A549 (cell line): ENCODE results near the gene PPP2R5C. TPM values are rescaled to one million over a fixed set of nuclear protein-coding genes. Genes with fewer than 3 reads are reported as not detected.

ENCODE experiments used
- ATAC-seq, 2 experiments: fragments of 200-7000 bp in 1 of 2; fragments of >200 bp in 1 of 2; cut with Nextera tagmentation in 1 of 2; cut with Tn5 transposase in 1 of 2; 3 replicates each; pipeline versions ENCODE4 v1.8.0 to v1.9.1; 2018 to 2020; ENCODE audit warnings: mild to moderate bottlenecking in 1 of 2, moderate library complexity in 1 of 2
- CTCF ChIA-PET: fragments of 300-600 bp; sonication (Branson Sonifier 250); formaldehyde crosslinking; extraction: SDS; loops from one replicate; lab custom pipeline; 2021; ENCODE audit warnings: antibody characterized with exemption, inconsistent platforms; lab: Yijun Ruan, JAX
- POLR2A ChIA-PET: fragments of 350-600 bp; formaldehyde crosslinking; extraction: SDS; loops from one replicate; lab custom pipeline; 2021; ENCODE audit warnings: antibody characterized with exemption, inconsistent platforms; lab: Yijun Ruan, JAX
- DNase-seq, 2 experiments: peaks; one replicate each; pipeline versions ENCODE4 v3.0.0 to v3.0.0-alpha.2; 2011 to 2016; ENCODE audit warnings: low read depth in 1 of 2, low spot score in 1 of 2
- FAIRE-seq: peaks from 2 replicates; lab custom pipeline; 2011; peaks lifted over from hg19 to GRCh38; lab: Jason Lieb, UNC
- H3K27ac ChIP-seq, 2 experiments: fragments of >200 bp; sonication (Bioruptor Twin); formaldehyde crosslinking; 3 replicates each; pipeline ENCODE4 v1.5.1; 2016 to 2017
- H3K4me1 ChIP-seq: fragments of >200 bp; sonication (Bioruptor Twin); formaldehyde crosslinking; 3 replicates; pipeline ENCODE4 v1.6.1; 2016
- H3K4me2 ChIP-seq: fragments of >200 bp; sonication (Bioruptor Twin); formaldehyde crosslinking; 3 replicates; pipeline ENCODE4 v1.6.1; 2016
- H3K4me3 ChIP-seq: fragments of >200 bp; sonication (Bioruptor Twin); formaldehyde crosslinking; 3 replicates; pipeline ENCODE4 v1.5.1; 2016
- H3K9me3 ChIP-seq: fragments of >200 bp; sonication (Bioruptor Twin); formaldehyde crosslinking; 3 replicates; pipeline ENCODE4 v1.6.1; 2016
- BCL3 ChIP-seq: fragments of >200 bp; sonication (Bioruptor Twin); formaldehyde crosslinking; IDR thresholded peaks from 3 replicates; pipeline ENCODE4 v1.6.1; 2016
- BHLHE40 ChIP-seq: IDR thresholded peaks from 2 replicates; pipeline ENCODE4 v1.6.1; 2012; ENCODE audit warnings: low read depth, low read length, inconsistent platforms
- CEBPB ChIP-seq, 2 experiments: fragments of >200 bp in 1 of 2; sonication (Bioruptor Twin) in 1 of 2; formaldehyde crosslinking in 1 of 2; IDR thresholded peaks; 2 replicates each; pipeline ENCODE4 v1.6.1; 2012 to 2016
- EHF ChIP-seq: fragments of 250-450 bp; sonication (Bioruptor Pico); IDR thresholded peaks from 2 replicates; pipeline ENCODE4 v1.5.0; 2020; ENCODE audit warnings: mild to moderate bottlenecking
- EHMT2 ChIP-seq: fragments of 200-600 bp; sonication (generic); IDR thresholded peaks from 2 replicates; pipeline ENCODE4 v1.6.1; 2016; ENCODE audit warnings: antibody characterized with exemption, low read depth, mild to moderate bottlenecking, moderate library complexity
- EP300 ChIP-seq, 2 experiments: fragments of >200 bp; sonication (Bioruptor Twin); formaldehyde crosslinking; IDR thresholded peaks; 2 replicates in 1 of 2; 3 replicates in 1 of 2; pipeline ENCODE4 v1.6.1; 2016 to 2017
- ESRRA ChIP-seq: fragments of 150-350 bp; IDR thresholded peaks from 2 replicates; pipeline ENCODE4 v1.6.1; 2014; ENCODE audit warnings: mild to moderate bottlenecking, low read length, borderline replicate concordance
- HDAC2 ChIP-seq: fragments of 200-600 bp; sonication (generic); IDR thresholded peaks from 2 replicates; pipeline ENCODE4 v1.6.1; 2016
- HES2 ChIP-seq: fragments of >200 bp; sonication (Bioruptor Twin); formaldehyde crosslinking; IDR thresholded peaks from 2 replicates; pipeline ENCODE4 v1.6.1; 2016
- HOXA7 ChIP-seq: fragments of 250-450 bp; sonication (Bioruptor Pico); IDR thresholded peaks from 2 replicates; pipeline ENCODE4 v1.5.0; 2020; ENCODE audit warnings: mild to moderate bottlenecking, moderate library complexity
- HOXB13 ChIP-seq: fragments of 250-450 bp; sonication (Bioruptor Pico); IDR thresholded peaks from 2 replicates; pipeline ENCODE4 v1.5.0; 2020; ENCODE audit warnings: low read depth, mild to moderate bottlenecking, moderate library complexity
- HOXB5 ChIP-seq: fragments of 250-450 bp; sonication (Bioruptor Pico); IDR thresholded peaks from 2 replicates; pipeline ENCODE4 v1.5.0; 2020; ENCODE audit warnings: mild to moderate bottlenecking, moderate library complexity
- JUNB ChIP-seq: fragments of >200 bp; sonication (Bioruptor Twin); formaldehyde crosslinking; IDR thresholded peaks from 2 replicates; pipeline ENCODE4 v1.6.1; 2016
- KDM1A ChIP-seq: fragments of 200-600 bp; sonication (generic); IDR thresholded peaks from 2 replicates; pipeline ENCODE4 v1.6.1; 2016; ENCODE audit warnings: low read depth, mild to moderate bottlenecking
- MAFK ChIP-seq: fragments of 450-650 bp; IDR thresholded peaks from 2 replicates; pipeline ENCODE4 v1.6.1; 2014; ENCODE audit not compliant: partially characterized antibody
- MAZ ChIP-seq: fragments of 150-350 bp; IDR thresholded peaks from 2 replicates; pipeline ENCODE4 v1.6.1; 2014; ENCODE audit warnings: antibody characterized with exemption, low read depth, low read length, borderline replicate concordance
- NFE2L2 ChIP-seq: fragments of 150-350 bp; conservative IDR thresholded peaks from 2 replicates; pipeline ENCODE4 v1.6.1; 2014; ENCODE audit warnings: low read length
- NPAS2 ChIP-seq: fragments of 250-450 bp; sonication (Bioruptor Pico); IDR thresholded peaks from 2 replicates; pipeline ENCODE4 v1.8.0; 2022; ENCODE audit warnings: mild to moderate bottlenecking, moderate library complexity, borderline replicate concordance
- NR3C1 ChIP-seq: fragments of >200 bp; sonication (Bioruptor Twin); formaldehyde crosslinking; IDR thresholded peaks from 3 replicates; pipeline ENCODE4 v1.6.1; 2017
- PHF8 ChIP-seq: fragments of 200-600 bp; sonication (generic); IDR thresholded peaks from 2 replicates; pipeline ENCODE4 v1.6.1; 2016; ENCODE audit warnings: low read depth, mild to moderate bottlenecking, antibody characterized with exemption, moderate library complexity, borderline replicate concordance
- POLR2AphosphoS2 ChIP-seq: conservative IDR thresholded peaks from 2 replicates; pipeline ENCODE4 v1.6.1; 2012; ENCODE audit warnings: low read length, improper control_type of control experiment, inconsistent platforms
- TP53 ChIP-seq: fragments of 250-450 bp; sonication (Bioruptor Pico); IDR thresholded peaks from 2 replicates; pipeline ENCODE4 v1.5.0; 2021; ENCODE audit warnings: mild to moderate bottlenecking, moderate library complexity
- ZFP36 ChIP-seq: fragments of 450-650 bp; IDR thresholded peaks from 2 replicates; pipeline ENCODE4 v1.6.1; 2014; ENCODE audit warnings: borderline replicate concordance; ENCODE audit not compliant: partially characterized antibody
- ZNF302 ChIP-seq: fragments of 250-450 bp; sonication (Bioruptor Pico); IDR thresholded peaks from 2 replicates; pipeline ENCODE4 v1.9.0; 2021; ENCODE audit warnings: inconsistent platforms, mild to moderate bottlenecking, moderate library complexity
- ZSCAN20 ChIP-seq: fragments of 250-450 bp; sonication (Bioruptor Pico); IDR thresholded peaks from 2 replicates; pipeline ENCODE4 v1.8.0; 2022; ENCODE audit warnings: mild to moderate bottlenecking, moderate library complexity
- WGBS: methylation state at CpG from one replicate; pipeline ENCODE4 v1.1.6; 2017; ENCODE audit errors: missing lambda C conversion rate; 5-methylcytosine and 5-hydroxymethylcytosine counted together
- polyA plus RNA-seq, 4 experiments: library from polyadenylated mRNA; depleted of rRNA in 3 of 4; stranded (reverse); fragments of >200 nt; fragmentation: RNase III in 1 of 4; extraction: RNeasy Plus Mini Kit Qiagen cat#74134 plus additional on column Dnase treatment in 1 of 4; gene quantifications; 2 replicates in 3 of 4; 3 replicates in 1 of 4; pipeline ENCODE4 v1.2.3, GENCODE V29; 2011 to 2017

The PPP2R5C gene
- polyA plus RNA-seq, 2 of the 4 experiments (the other 2 are of a cell fraction), result 74.8 to 150 TPM

- ChIA-PET POLR2A (no interaction called here), CTCF (interaction anchor here (0.7 to 3.6 kb wide), 4 partner anchors 15 to 602 kb away, joined by 3 to 15 read pairs (median 4); no protein-coding TSS in a partner anchor)
- no peak overlapping the region for H3K4me2 ChIP-seq
- 86% methylated on average over 8 of the region's 8 CpGs for WGBS
- H3K4me3 ChIP-seq, result no peak overlapping the region
- ATAC-seq (no peak), FAIRE-seq (no peak), DNase-seq (no peak)
- no peaks in the 10 kb centered on the region for H3K4me1 ChIP-seq
- no peak overlapping the region for H3K27ac ChIP-seq
- TF ChIP-seq TP53 (CRISPR knock-in tag), result no peak
- no peak for TF ChIP-seq BHLHE40
- TF ChIP-seq HDAC2, result no peak
- no peak for TF ChIP-seq EHMT2
- TF ChIP-seq JUNB, result no peak
- TF ChIP-seq ZSCAN20 (CRISPR knock-in tag), result no peak
- no peak for TF ChIP-seq ESRRA
- no peak for TF ChIP-seq NPAS2
- no peak for TF ChIP-seq MAFK
- TF ChIP-seq EP300 (IDR thresholded peaks at IDR 0.05), result no peak
- TF ChIP-seq ZFP36, result no peak
- no peak for TF ChIP-seq HOXB13
- TF ChIP-seq KDM1A, result no peak
- no peak for TF ChIP-seq PHF8
- H3K9me3 ChIP-seq, result no peaks in the 10 kb centered on the region
These were observed 152.6 kb downstream of the PPP2R5C start for GRCh38 chr14:101914083-101914482.

GRCh38 chr14:101915871-101916815 is 154.6 kb downstream of the PPP2R5C start:
- CTCF ChIA-PET, result interaction anchor here (1.1 to 3.6 kb wide), 3 partner anchors 17 to 145 kb away, joined by 3 to 15 read pairs (median 6); no protein-coding TSS in a partner anchor
- no peak for FAIRE-seq
- Histone ChIP-seq H3K4me3 (no peak overlapping the region), H3K4me1 (no peaks in the 10 kb centered on the region), H3K9me3 (no peaks in the 10 kb centered on the region), H3K4me2 (no peak overlapping the region), H3K27ac (no peak overlapping the region)
- POLR2A ChIA-PET, result no interaction called here
- peak; percentile 23 to 26; a peak in 2 of 6 replicates for ATAC-seq
- DNase-seq, result no peak
- TF ChIP-seq HDAC2 (no peak), HOXA7 (CRISPR knock-in tag) (no peak), NFE2L2 (no peak), HOXB13 (no peak), TP53 (CRISPR knock-in tag) (no peak), HOXB5 (CRISPR knock-in tag) (no peak), ZNF302 (CRISPR knock-in tag) (no peak), EP300 (IDR thresholded peaks at IDR 0.05) (no peak), CEBPB (IDR thresholded peaks at IDR 0.05) (no peak), MAZ (no peak), POLR2AphosphoS2 (no peak), HES2 (no peak), KDM1A (no peak), BCL3 (no peak), EHF (CRISPR knock-in tag) (no peak), NR3C1 (no peak)
- 93% methylated on average over 23 of the region's 23 CpGs for WGBS
